HepG2 (cell line): ENCODE data around the gene NCOA1. TPM values are rescaled to one million over a fixed set of nuclear protein-coding genes. Genes with fewer than 3 reads are reported as not detected.

Source experiments
- CBX2 ChIP-seq, 2 experiments: fragments of 200-600 bp in 1 of 2; sonication (generic); formaldehyde crosslinking in 1 of 2; IDR thresholded peaks; 2 replicates each; pipeline versions ENCODE4 v1.7.0 to v1.8.1; 2018 to 2022; ENCODE audit warnings: low read depth in 2 of 2, low read length in 1 of 2, mild to moderate bottlenecking in 1 of 2, missing genetic modification reagents in 1 of 2
- HDAC2 ChIP-seq: sonication (generic); formaldehyde crosslinking; IDR thresholded peaks from 2 replicates; pipeline ENCODE4 v1.4.0; 2020; ENCODE audit warnings: missing genetic modification reagents
- HHEX ChIP-seq: IDR thresholded peaks from 2 replicates; pipeline ENCODE4 v1.6.1; 2016; ENCODE audit warnings: control low read depth
- MED13 ChIP-seq: sonication (generic); formaldehyde crosslinking; IDR thresholded peaks from 2 replicates; pipeline ENCODE4 v1.5.0; 2020; ENCODE audit warnings: missing genetic modification reagents
- MTA1 ChIP-seq: sonication (generic); formaldehyde crosslinking; IDR thresholded peaks from 2 replicates; pipeline ENCODE4 v1.4.0; 2020; ENCODE audit warnings: missing genetic modification reagents, mild to moderate bottlenecking, borderline replicate concordance
- PAWR ChIP-seq: sonication (generic); formaldehyde crosslinking; IDR thresholded peaks from 2 replicates; pipeline ENCODE4 v1.4.0; 2020; ENCODE audit warnings: missing genetic modification reagents, mild to moderate bottlenecking, borderline replicate concordance
- PAXIP1 ChIP-seq: sonication (generic); formaldehyde crosslinking; conservative IDR thresholded peaks from 2 replicates; pipeline ENCODE4 v1.4.0; 2020; ENCODE audit warnings: mild to moderate bottlenecking, missing genetic modification reagents, moderate library complexity
- PHF20 ChIP-seq: sonication (generic); formaldehyde crosslinking; IDR thresholded peaks from 2 replicates; pipeline ENCODE4 v1.5.0; 2020; ENCODE audit warnings: mild to moderate bottlenecking, missing genetic modification reagents
- TBP ChIP-seq: sonication (generic); formaldehyde crosslinking; IDR thresholded peaks from 2 replicates; pipeline ENCODE4 v1.5.0; 2020; ENCODE audit warnings: missing genetic modification reagents
- ZFYVE20 ChIP-seq: sonication (generic); formaldehyde crosslinking; IDR thresholded peaks from 2 replicates; pipeline ENCODE4 v1.8.0; 2023; ENCODE audit warnings: low read depth, mild to moderate bottlenecking, moderate library complexity, missing genetic modification reagents, borderline replicate concordance
- ZNF10 ChIP-seq: sonication (generic); formaldehyde crosslinking; IDR thresholded peaks from 2 replicates; pipeline ENCODE4 v1.4.0; 2020; ENCODE audit warnings: mild to moderate bottlenecking, low read depth, missing genetic modification reagents, borderline replicate concordance
- ZNF605 ChIP-seq: sonication (generic); formaldehyde crosslinking; IDR thresholded peaks from 2 replicates; pipeline ENCODE4 v1.8.0; 2022; ENCODE audit warnings: mild to moderate bottlenecking, missing genetic modification reagents
- ZNF704 ChIP-seq: sonication (generic); formaldehyde crosslinking; IDR thresholded peaks from 2 replicates; pipeline ENCODE4 v1.8.1; 2023; ENCODE audit warnings: mild to moderate bottlenecking, inconsistent platforms, moderate library complexity, missing genetic modification reagents, borderline replicate concordance
- ZNF878 ChIP-seq: sonication (generic); formaldehyde crosslinking; IDR thresholded peaks from 2 replicates; pipeline ENCODE4 v1.8.1; 2023; ENCODE audit warnings: mild to moderate bottlenecking, missing genetic modification reagents, moderate library complexity
- polyA plus RNA-seq, 8 experiments: library from polyadenylated mRNA; depleted of rRNA in 3 of 8; stranded (reverse) in 7 of 8; unstranded in 1 of 8; fragments of >200 nt; fragmentation: Illumina TruSeq in 4 of 8; extraction: Trizol in 4 of 8; gene quantifications; 2 replicates each; pipeline versions ENCODE4 v1.2.1 to v1.2.3, GENCODE V29; 2011 to 2016; ENCODE audit warnings: low read depth in 4 of 8, missing spikeins in 1 of 8, mixed read lengths in 1 of 8; ENCODE audit not compliant: insufficient read depth in 1 of 8
- total RNA-seq, 5 experiments: library from RNA; depleted of rRNA; stranded (reverse); fragments of >200 nt; fragmentation: Illumina TruSeq; extraction: Trizol; gene quantifications; 2 replicates each; pipeline ENCODE4 v1.2.3, GENCODE V29; 2016; ENCODE audit warnings: low read depth in 1 of 5
- TF ChIP-seq, protein P1 (sequence below): IDR thresholded peaks from 2 replicates; pipeline ENCODE4 v1.6.1; 2012; ENCODE audit warnings: low read length, improper control_type of control experiment
- TF ChIP-seq, protein P2 (sequence below): IDR thresholded peaks from 2 replicates; pipeline ENCODE4 v1.6.1; 2012; ENCODE audit warnings: inconsistent platforms
- TF ChIP-seq, protein P3 (sequence below): sonication (generic); formaldehyde crosslinking; IDR thresholded peaks from 2 replicates; pipeline ENCODE4 v1.5.0; 2020; ENCODE audit warnings: mild to moderate bottlenecking, missing genetic modification reagents, borderline replicate concordance

The NCOA1 gene
- total and polyA plus RNA-seq, 2 of the 13 experiments (the other 11 are each of a cell fraction or from before 2014, with no cell fraction given): 10.0 to 10.4 TPM

DNA sequence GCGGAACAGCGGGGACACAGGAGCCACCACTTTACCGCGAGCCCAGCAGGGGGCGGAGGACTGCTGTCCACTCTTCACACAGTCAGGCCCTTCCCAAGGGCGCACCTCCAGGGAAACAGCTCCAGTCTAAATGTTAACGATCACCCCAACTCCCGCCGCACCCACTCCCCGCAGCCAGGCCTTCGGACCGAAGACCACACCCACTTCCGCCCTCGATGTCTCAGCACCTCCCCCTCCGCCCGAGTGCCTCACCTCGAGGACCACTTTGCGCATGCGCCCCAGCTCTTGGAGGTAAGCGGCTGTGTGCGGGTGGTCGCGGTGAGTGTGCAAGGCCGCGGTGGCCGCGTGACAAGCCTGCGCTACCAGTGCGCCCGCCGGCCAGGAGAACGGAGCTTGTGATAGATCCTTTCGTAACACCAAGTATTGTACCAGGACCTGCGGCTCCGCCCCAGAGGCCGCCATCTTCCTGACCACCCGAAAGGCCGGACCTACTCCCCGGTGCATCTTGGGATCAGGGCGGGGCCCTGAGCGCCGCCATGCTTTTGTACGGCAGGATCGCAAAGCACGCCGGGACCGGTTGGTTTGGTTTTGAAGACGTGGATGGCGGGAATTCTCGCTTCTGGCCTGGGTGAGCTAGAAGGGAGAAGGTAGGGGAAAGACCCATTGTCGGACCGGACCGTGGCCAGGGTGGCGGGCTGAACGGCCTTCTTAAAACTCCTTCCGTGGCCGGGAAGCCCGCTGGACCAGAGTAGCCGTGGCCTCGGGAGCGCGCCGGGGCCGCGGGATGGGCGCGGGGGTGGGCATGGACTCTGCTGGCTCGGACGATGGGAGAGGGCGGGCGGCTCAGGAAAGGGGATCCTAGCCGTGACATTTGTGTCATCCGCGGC, 302.1 kb downstream of the NCOA1 start, which contains the start of the genes CENPO and PTRHD1 (continued):
- TF ChIP-seq ZFYVE20 (CRISPR knock-in tag) (peak; percentile 61; the same call in 1 of the 2 replicates), ZNF605 (CRISPR knock-in tag) (peak; percentile 85), ZNF10 (CRISPR knock-in tag) (no peak), MED13 (CRISPR knock-in tag) (peak; percentile 69), CBX2 (IDR thresholded peaks at IDR 0.05; ENCODE audit: low read depth, low read length) (no peak), CBX2 (CRISPR knock-in tag; IDR thresholded peaks at IDR 0.05; ENCODE audit: low read depth) (no peak), PAXIP1 (CRISPR knock-in tag) (peak; percentile 60), HHEX (peak; percentile 51; the same call in 1 of the 2 replicates), MTA1 (CRISPR knock-in tag) (peak; percentile 83; the same call in 1 of the 2 replicates), HDAC2 (CRISPR knock-in tag) (peak; percentile 63), TBP (CRISPR knock-in tag) (0 out of 2 replicates have a peak, but pooled peaks have one; percentile 62), ZNF878 (CRISPR knock-in tag) (peak; percentile 7; the same call in 1 of the 2 replicates), PAWR (no peak), PHF20 (peak; percentile 90), ZNF704 (peak; percentile 70; the same call in 1 of the 2 replicates)
- TF ChIP-seq, protein P1, sequence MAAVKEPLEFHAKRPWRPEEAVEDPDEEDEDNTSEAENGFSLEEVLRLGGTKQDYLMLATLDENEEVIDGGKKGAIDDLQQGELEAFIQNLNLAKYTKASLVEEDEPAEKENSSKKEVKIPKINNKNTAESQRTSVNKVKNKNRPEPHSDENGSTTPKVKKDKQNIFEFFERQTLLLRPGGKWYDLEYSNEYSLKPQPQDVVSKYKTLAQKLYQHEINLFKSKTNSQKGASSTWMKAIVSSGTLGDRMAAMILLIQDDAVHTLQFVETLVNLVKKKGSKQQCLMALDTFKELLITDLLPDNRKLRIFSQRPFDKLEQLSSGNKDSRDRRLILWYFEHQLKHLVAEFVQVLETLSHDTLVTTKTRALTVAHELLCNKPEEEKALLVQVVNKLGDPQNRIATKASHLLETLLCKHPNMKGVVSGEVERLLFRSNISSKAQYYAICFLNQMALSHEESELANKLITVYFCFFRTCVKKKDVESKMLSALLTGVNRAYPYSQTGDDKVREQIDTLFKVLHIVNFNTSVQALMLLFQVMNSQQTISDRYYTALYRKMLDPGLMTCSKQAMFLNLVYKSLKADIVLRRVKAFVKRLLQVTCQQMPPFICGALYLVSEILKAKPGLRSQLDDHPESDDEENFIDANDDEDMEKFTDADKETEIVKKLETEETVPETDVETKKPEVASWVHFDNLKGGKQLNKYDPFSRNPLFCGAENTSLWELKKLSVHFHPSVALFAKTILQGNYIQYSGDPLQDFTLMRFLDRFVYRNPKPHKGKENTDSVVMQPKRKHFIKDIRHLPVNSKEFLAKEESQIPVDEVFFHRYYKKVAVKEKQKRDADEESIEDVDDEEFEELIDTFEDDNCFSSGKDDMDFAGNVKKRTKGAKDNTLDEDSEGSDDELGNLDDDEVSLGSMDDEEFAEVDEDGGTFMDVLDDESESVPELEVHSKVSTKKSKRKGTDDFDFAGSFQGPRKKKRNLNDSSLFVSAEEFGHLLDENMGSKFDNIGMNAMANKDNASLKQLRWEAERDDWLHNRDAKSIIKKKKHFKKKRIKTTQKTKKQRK: no peak
- TF ChIP-seq, protein P2, sequence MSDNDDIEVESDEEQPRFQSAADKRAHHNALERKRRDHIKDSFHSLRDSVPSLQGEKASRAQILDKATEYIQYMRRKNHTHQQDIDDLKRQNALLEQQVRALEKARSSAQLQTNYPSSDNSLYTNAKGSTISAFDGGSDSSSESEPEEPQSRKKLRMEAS: peak; percentile 84
- TF ChIP-seq, protein P3, sequence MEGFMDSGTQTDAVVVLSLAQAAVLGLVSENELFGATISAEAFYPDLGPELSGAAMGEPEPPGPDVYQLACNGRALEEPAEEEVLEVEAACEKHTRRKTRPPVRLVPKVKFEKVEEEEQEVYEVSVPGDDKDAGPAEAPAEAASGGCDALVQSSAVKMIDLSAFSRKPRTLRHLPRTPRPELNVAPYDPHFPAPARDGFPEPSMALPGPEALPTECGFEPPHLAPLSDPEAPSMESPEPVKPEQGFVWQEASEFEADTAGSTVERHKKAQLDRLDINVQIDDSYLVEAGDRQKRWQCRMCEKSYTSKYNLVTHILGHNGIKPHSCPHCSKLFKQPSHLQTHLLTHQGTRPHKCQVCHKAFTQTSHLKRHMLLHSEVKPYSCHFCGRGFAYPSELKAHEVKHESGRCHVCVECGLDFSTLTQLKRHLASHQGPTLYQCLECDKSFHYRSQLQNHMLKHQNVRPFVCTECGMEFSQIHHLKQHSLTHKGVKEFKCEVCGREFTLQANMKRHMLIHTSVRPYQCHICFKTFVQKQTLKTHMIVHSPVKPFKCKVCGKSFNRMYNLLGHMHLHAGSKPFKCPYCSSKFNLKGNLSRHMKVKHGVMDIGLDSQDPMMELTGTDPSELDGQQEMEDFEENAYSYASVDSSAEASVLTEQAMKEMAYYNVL (CRISPR knock-in tag): no peak; the same call in 1 of the 2 replicates
